Neural cell (in vitro differentiated cells): ENCODE measurements around the gene PDE6A. TPM values are rescaled to one million over a fixed set of nuclear protein-coding genes. Genes with fewer than 3 reads are reported as not detected.

ENCODE experiments used
- H2AFZ ChIP-seq: fragments of 200-600, 300-800 bp; sonication (generic), shearing (Covaris generic); 2 replicates; pipeline ENCODE4 v1.6.0; 2014; ENCODE audit warnings: low read depth, mild to moderate bottlenecking, antibody characterized with exemption, low read length, moderate library complexity
- H3F3A ChIP-seq: fragments of 200-600 bp; shearing (Covaris generic); 2 replicates; pipeline ENCODE4 v1.6.1; 2016; ENCODE audit warnings: mild to moderate bottlenecking, moderate library complexity, mixed read lengths, antibody characterized with exemption, low read length; ENCODE audit not compliant: insufficient read depth, poor library complexity, severe bottlenecking
- H3K27ac ChIP-seq: fragments of 200-600, 300-800 bp; sonication (generic), shearing (Covaris generic); 2 replicates; pipeline ENCODE4 v1.5.1; 2014; ENCODE audit warnings: mild to moderate bottlenecking, low read length, moderate library complexity
- H3K27me3 ChIP-seq: fragments of 300-800, 200-600 bp; sonication (generic), shearing (Covaris generic); 2 replicates; pipeline ENCODE4 v1.6.0; 2014; ENCODE audit warnings: mild to moderate bottlenecking, low read depth, low read length, moderate library complexity; ENCODE audit not compliant: insufficient read depth
- H3K36me3 ChIP-seq: fragments of 300-800, 200-600 bp; sonication (generic), shearing (Covaris generic); 2 replicates; pipeline ENCODE4 v1.5.1; 2014; ENCODE audit warnings: mild to moderate bottlenecking, antibody characterized with exemption, low read length, moderate library complexity; ENCODE audit not compliant: insufficient read depth
- H3K4me2 ChIP-seq: fragments of 300-800, 200-600 bp; sonication (generic), shearing (Covaris generic); 2 replicates; pipeline ENCODE4 v1.6.0; 2014; ENCODE audit warnings: mild to moderate bottlenecking, low read length
- H3K4me3 ChIP-seq: fragments of 300-800, 200-600 bp; sonication (generic), shearing (Covaris generic); 2 replicates; pipeline ENCODE4 v1.5.1; 2014; ENCODE audit warnings: mild to moderate bottlenecking, low read length, moderate library complexity
- H3K79me2 ChIP-seq: fragments of 200-600 bp; shearing (Covaris generic); replicated peaks from 2 replicates; pipeline ENCODE4 v1.6.0; 2014; ENCODE audit warnings: mild to moderate bottlenecking, low read length, moderate library complexity; ENCODE audit not compliant: insufficient read depth
- H3K9ac ChIP-seq: fragments of 300-800, 200-600 bp; sonication (generic), shearing (Covaris generic); 2 replicates; pipeline ENCODE4 v1.6.1; 2016; ENCODE audit warnings: mild to moderate bottlenecking, low read length, mixed read lengths
- H3K9me2 ChIP-seq: fragments of 200-600 bp; shearing (Covaris generic); 2 replicates; pipeline ENCODE4 v1.6.1; 2016; ENCODE audit warnings: mild to moderate bottlenecking, low read length, mixed read lengths; ENCODE audit not compliant: insufficient read depth
- H3K9me3 ChIP-seq: fragments of 200-600, 300-800 bp; sonication (generic), shearing (Covaris generic); 2 replicates; pipeline ENCODE4 v1.6.1; 2016; ENCODE audit warnings: mild to moderate bottlenecking, mixed run types, low read length, moderate library complexity, mixed read lengths
- H4K20me1 ChIP-seq: fragments of 200-600 bp; shearing (Covaris generic); 2 replicates; pipeline ENCODE4 v1.6.1; 2016; ENCODE audit warnings: mild to moderate bottlenecking, mixed run types; ENCODE audit not compliant: insufficient read depth
- CTCF ChIP-seq: fragments of 450-650 bp; IDR thresholded peaks from 2 replicates; pipeline ENCODE4 v1.5.1; 2014; ENCODE audit warnings: antibody characterized with exemption, mild to moderate bottlenecking, moderate library complexity; ENCODE audit not compliant: poor library complexity, severe bottlenecking
- EP300 ChIP-seq: fragments of 450-650 bp; conservative IDR thresholded peaks from 2 replicates; pipeline ENCODE4 v1.6.1; 2014; ENCODE audit warnings: antibody characterized with exemption, mild to moderate bottlenecking, moderate library complexity; ENCODE audit not compliant: poor library complexity, severe bottlenecking
- EZH2 ChIP-seq: fragments of 200-600, 300-800 bp; shearing (Covaris generic), sonication (generic); IDR thresholded peaks from 2 replicates; pipeline ENCODE4 v1.6.1; 2014; ENCODE audit warnings: antibody characterized with exemption, low read length, borderline replicate concordance, mild to moderate bottlenecking; ENCODE audit not compliant: insufficient read depth, poor library complexity, severe bottlenecking
- MXI1 ChIP-seq: fragments of 450-650 bp; conservative IDR thresholded peaks from 2 replicates; pipeline ENCODE4 v1.6.1; 2014; ENCODE audit warnings: antibody characterized with exemption, mild to moderate bottlenecking; ENCODE audit not compliant: poor library complexity, severe bottlenecking
- POLR2AphosphoS5 ChIP-seq: IDR thresholded peaks from 2 replicates; pipeline ENCODE4 v1.6.1; 2012
- RAD21 ChIP-seq: fragments of 450-650 bp; conservative IDR thresholded peaks from 2 replicates; pipeline ENCODE4 v1.6.1; 2014; ENCODE audit warnings: antibody characterized with exemption, mild to moderate bottlenecking, moderate library complexity
- REST ChIP-seq: IDR thresholded peaks from 2 replicates; pipeline ENCODE4 v1.6.1; 2012; ENCODE audit warnings: borderline replicate concordance
- SMC3 ChIP-seq: fragments of 450-650 bp; conservative IDR thresholded peaks from 2 replicates; pipeline ENCODE4 v1.6.1; 2014; ENCODE audit warnings: antibody characterized with exemption, mild to moderate bottlenecking, moderate library complexity; ENCODE audit not compliant: poor library complexity
- TAF1 ChIP-seq: IDR thresholded peaks from 2 replicates; pipeline ENCODE4 v1.6.1; 2012; ENCODE audit warnings: low read depth
- polyA plus RNA-seq: library from polyadenylated mRNA; depleted of rRNA; stranded (reverse); fragments of >200 nt; gene quantifications from 2 replicates; pipeline ENCODE4 v1.2.3, GENCODE V29; 2014

The PDE6A gene
- polyA plus RNA-seq, 1 donor from 2014 or later = not detected

GRCh38 chr5:149913436-149914419 is 30.9 kb downstream of the PDE6A start:
- no peaks in the 10 kb centered on the region for H3F3A ChIP-seq
- no peak overlapping the region for H3K4me2 ChIP-seq
- H4K20me1 ChIP-seq = no peaks in the 10 kb centered on the region
- H3K27ac ChIP-seq = no peak overlapping the region
- no peaks in the 10 kb centered on the region for H3K9me3 ChIP-seq
- H3K27me3 ChIP-seq = no peaks in the 10 kb centered on the region
- TF ChIP-seq REST = no peak
- TF ChIP-seq TAF1 = no peak
- no peak for TF ChIP-seq POLR2AphosphoS5
- TF ChIP-seq CTCF = no peak
- no peak for TF ChIP-seq EP300
- no peak for TF ChIP-seq RAD21
- TF ChIP-seq SMC3 = no peak
- no peak for TF ChIP-seq MXI1
- no peak for TF ChIP-seq EZH2
- H3K4me3 ChIP-seq = no peak overlapping the region
- H3K79me2 ChIP-seq = no peaks in the 10 kb centered on the region
- H3K36me3 ChIP-seq = no peaks in the 10 kb centered on the region
- no peak overlapping the region for H3K9ac ChIP-seq
- H2AFZ ChIP-seq = no peak overlapping the region
- H3K9me2 ChIP-seq = no peaks in the 10 kb centered on the region

GRCh38 chr5:149912226-149912871 is 32.2 kb downstream of the PDE6A start:
- TF ChIP-seq MXI1 (no peak), EZH2 (no peak), POLR2AphosphoS5 (no peak), RAD21 (no peak), SMC3 (no peak), TAF1 (no peak), EP300 (no peak), CTCF (no peak), REST (no peak)

More at GRCh38 chr5:149912226-149912871, 32.2 kb downstream of the PDE6A start:
- Histone ChIP-seq H3K4me2 (no peak overlapping the region), H3F3A (no peaks in the 10 kb centered on the region), H3K9me3 (no peaks in the 10 kb centered on the region), H3K9ac (no peak overlapping the region), H4K20me1 (no peaks in the 10 kb centered on the region), H3K4me3 (no peak overlapping the region), H3K27me3 (no peaks in the 10 kb centered on the region), H3K79me2 (no peaks in the 10 kb centered on the region), H3K9me2 (no peaks in the 10 kb centered on the region), H3K36me3 (no peaks in the 10 kb centered on the region), H3K27ac (no peak overlapping the region), H2AFZ (no peak overlapping the region)
